ENCODE data around the gene TTC33.

- no peak for TF ChIP-seq CTCF (IDR thresholded peaks at IDR 0.05)
- TF ChIP-seq EZH2 (IDR thresholded peaks at IDR 0.05; ENCODE audit: borderline replicate concordance, insufficient read depth, low read depth, low read length, poor library complexity, severe bottlenecking), result no peak
Observed at GRCh38 chr5:40716000-40716399, 39.8 kb downstream of the TTC33 start.
